Omental fat pad (tissue), 4 donors: ENCODE measurements around the gene CSK. TPM values are rescaled to one million over a fixed set of nuclear protein-coding genes. Genes with fewer than 3 reads are reported as not detected.

Experiments used
- ATAC-seq: fragments of 150-250 bp; one replicate; pipeline ENCODE4 v1.9.1; 2016; ENCODE audit warnings: mild to moderate bottlenecking, moderate library complexity; ENCODE audit not compliant: low FRiP score
- DNase-seq: peaks from one replicate; pipeline ENCODE4 v3.0.0-alpha.2; 2019; ENCODE audit warnings: low spot score
- total RNA-seq, 4 donors: library from RNA; depleted of rRNA; stranded (reverse); fragments of >200 nt; gene quantifications; one replicate each; pipeline ENCODE4 v1.1.0, GENCODE V29; 2016
- TF ChIP-seq, protein P1 (sequence below), 3 donors: fragments of 450-650 bp; IDR thresholded peaks; one replicate each; pipeline ENCODE4 v1.5.1; 2016 to 2017; ENCODE audit warnings: antibody characterized with exemption in 3 of 3, mild to moderate bottlenecking in 3 of 3, moderate library complexity in 2 of 3

CSK gene
- total RNA-seq, 4 donors from 2014 or later: 11.6 to 43.2 (median 28.2) TPM

DNA sequence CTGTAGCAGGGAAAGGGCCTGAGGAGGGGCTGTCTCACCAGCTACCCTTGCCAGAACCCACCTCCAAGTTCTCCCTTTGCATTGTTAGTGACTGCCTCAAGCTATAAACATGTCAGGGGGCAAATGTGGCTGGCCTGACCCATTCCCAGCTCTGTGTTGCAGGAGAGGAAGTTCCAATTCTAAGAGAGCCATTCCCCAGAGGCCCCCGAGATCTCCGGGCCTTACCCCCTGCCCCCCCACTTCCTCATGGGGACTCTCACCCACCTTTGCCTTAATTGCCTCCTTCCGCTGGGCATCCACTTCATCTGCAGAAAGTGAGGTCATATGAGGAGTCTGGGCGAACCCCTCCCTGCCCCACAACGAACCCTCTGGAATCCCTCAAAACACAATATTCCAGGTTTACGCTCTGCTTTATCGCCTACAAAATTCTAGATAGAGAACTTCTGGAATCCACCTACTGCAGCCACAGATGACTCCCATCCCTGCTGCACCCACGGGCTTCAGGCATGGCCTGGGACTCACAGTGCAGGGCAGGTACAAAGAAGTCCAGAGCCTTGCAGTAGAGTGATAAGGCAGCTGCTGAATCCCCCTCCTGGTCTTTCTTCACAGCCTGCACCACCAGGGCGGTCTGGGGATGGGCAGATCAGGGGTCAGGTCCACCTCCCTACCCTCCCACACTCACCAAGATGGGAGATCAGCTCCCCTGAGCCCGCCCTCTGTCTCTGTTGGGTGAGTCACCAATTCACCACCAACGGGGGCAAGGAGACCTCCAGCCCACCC is 57.1 kb downstream of the CSK start:
- TF ChIP-seq, protein P1, sequence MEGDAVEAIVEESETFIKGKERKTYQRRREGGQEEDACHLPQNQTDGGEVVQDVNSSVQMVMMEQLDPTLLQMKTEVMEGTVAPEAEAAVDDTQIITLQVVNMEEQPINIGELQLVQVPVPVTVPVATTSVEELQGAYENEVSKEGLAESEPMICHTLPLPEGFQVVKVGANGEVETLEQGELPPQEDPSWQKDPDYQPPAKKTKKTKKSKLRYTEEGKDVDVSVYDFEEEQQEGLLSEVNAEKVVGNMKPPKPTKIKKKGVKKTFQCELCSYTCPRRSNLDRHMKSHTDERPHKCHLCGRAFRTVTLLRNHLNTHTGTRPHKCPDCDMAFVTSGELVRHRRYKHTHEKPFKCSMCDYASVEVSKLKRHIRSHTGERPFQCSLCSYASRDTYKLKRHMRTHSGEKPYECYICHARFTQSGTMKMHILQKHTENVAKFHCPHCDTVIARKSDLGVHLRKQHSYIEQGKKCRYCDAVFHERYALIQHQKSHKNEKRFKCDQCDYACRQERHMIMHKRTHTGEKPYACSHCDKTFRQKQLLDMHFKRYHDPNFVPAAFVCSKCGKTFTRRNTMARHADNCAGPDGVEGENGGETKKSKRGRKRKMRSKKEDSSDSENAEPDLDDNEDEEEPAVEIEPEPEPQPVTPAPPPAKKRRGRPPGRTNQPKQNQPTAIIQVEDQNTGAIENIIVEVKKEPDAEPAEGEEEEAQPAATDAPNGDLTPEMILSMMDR (IDR thresholded peaks at IDR 0.05): no peak
- ATAC-seq: no peak
- DNase-seq: no peak

DNA sequence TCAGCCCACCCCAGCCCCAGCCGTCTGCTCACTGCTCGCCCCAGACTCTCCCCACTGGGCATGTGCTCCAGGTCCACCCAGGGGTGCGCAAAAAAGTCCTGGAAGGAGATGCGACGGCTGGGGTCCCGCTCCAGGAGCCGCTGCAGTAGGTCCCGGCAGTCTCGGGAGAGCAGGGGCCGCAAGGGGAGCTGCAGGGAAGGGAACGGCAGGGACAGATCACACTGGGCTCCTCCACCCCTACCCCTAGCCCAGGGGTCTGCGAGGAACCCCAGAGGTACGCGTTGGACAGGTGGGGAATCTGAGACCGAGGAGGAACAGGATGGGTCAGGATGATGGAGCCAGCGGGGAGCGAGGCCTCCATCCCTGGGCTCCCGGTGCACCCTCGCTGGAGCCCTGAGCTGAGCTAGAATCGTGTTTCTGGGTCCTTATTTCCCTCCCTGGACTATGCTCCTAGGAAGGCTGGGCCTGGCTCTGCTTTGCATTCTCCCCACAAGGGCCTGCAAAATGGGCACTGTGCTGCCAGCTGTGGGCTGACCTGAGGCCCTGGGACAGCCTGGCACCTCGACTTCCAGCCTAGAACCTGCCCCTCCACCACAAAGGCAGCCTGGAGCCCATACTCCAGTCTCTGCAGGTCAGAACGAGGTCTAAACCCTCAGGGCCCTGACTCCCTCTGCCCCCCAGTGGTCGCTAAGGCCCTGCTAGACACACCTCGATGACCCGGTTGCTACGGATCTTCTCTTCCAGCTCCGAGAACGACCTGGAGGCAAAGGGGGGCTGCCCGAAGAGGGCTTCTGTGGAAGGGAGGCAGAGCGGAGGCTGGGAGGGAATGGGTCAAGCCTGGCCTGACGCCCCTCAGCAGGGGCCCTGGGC is 57.9 kb downstream of the CSK start:
- DNase-seq (no peak), ATAC-seq (no peak)
- TF ChIP-seq, protein P1 (IDR thresholded peaks at IDR 0.05): no peak

DNA sequence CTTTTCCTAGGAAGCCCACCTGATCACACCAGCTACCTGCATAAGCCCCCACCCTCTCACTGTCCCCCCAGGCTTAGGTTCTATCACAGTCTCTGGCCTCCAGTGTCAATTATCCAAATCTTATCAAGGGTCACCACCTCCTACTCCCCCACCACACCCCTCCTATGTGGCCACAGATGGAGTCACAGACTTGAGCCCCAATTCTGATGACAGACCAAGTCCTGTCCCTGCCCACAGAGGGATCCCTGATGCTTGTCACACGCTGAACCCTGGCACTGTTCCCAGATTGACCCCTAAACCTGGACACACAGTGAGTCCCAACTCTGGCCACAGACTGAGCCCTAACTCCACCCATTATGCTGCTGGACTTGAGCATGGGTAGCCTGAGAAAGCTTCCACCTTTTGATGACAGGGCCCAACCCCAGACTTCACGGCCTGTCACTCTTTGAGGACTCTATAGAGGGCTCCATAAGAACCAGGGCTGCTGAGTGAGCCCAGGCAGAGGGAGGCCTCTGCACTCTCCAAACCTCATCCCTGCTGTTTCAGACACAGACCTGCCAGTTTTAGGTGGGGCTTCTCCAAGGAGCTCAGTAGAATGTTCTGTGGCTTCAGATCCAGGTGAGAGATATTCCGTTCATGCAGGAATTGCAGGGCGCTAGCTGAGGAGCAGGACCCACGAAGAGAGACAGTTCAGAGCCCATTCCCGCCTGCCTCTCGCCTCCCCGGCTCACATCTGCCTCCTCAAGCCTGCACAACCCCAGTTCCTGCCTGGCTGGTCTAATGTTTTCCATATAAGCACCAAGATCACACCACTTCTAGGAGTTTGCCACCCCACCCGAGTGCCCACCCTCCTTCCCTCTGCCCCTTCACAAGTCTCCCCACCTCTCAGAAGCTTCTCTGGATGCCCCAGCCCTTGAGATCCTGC is 59.2 kb downstream of the CSK start:
- TF ChIP-seq, protein P1 (IDR thresholded peaks at IDR 0.05): no peak
- ATAC-seq (no peak), DNase-seq (no peak)

DNA sequence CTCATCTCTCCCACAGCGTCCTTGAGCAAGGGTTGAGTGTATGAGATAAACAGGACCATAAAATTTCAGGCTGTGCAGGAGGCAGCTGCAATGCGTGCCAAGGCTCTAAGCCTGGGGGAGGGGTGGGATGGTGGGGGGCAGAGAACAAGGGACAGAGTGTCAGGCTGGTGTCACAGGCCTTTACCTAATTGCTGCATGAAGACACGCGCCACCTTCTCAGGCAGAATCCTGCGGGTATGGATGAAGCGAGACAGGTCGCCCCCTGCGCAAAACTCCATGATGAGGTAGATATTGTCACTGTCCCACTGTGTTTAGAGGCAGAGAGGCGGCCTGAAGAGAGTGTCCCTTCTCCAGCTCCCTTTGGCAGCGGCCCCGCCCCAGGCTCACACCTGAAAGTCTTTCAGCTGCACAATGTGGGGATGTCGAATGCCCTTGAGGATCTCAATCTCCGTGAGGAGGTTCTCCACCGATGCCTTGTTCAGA is 60.1 kb downstream of the CSK start:
- DNase-seq (no peak), ATAC-seq (no peak)
- TF ChIP-seq, protein P1 (IDR thresholded peaks at IDR 0.05): no peak

DNA sequence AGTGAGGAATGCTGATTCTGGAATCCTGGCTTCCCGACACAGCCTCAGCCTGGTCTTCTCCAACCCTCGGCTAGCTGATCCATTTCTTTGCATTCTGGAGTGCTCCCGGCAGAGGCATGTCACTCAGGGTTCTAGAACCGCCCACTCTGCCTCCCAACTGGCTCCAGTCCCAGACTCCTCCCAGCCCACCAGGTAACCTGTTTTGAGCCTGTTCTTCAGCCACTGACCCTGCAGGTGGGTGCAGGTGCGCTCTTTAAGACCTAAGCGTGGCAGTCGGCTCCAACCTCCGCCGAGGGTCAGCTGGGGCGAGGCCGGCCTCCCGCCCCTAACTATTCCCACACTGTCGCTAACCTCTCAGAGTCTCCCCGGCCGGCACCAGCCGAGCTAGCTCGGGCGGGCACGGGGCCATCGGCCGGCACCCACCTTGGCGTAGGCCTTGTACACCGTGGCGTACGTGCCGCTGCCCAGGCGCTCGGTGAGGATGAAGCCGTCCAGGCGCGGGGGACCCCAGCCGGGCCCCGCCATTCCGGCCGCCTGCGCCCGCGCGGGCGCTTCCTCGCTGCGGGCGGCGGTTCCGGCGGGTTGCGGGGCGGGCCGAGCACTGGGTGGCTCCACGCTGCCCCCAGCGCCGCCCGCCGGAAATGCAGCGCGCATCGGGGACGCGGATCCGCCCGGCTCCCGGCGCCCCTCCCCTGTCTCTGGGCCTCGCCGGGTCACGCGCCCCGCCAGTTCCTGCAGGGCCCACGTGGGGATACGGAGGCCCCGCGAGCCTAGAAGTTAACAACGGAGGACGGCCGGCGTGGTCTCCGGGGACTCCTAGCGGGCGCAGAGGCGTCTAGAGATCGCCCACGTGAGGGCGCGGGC is 60.9 kb downstream of the CSK start, which contains the start of gene ULK3:
TSS of gene ULK3 (minus strand) at position 576 of the 864 bp plus-strand sequence. CDS start at position 525, 51 bp downstream.
- DNase-seq (peak; percentile 74), ATAC-seq (peak; percentile 97)
- TF ChIP-seq, protein P1 (IDR thresholded peaks at IDR 0.05): peak in 2 of 3 donors; percentile 3 to 51
